SHP77 treated with DMSO at 0.1 percent for 48 hours (cell line): Measurements from ENCODE around the gene KPNA1.
"Not testable (repeated sequence)": the region's sequence is repeated elsewhere in the genome, so short reads cannot be mapped to it uniquely, and the experiment has no call there.

Experiments
- DNase-seq: peaks from one replicate; lab custom pipeline; 2025; lab: John Stamatoyannopoulos, UW

Gene KPNA1

DNA sequence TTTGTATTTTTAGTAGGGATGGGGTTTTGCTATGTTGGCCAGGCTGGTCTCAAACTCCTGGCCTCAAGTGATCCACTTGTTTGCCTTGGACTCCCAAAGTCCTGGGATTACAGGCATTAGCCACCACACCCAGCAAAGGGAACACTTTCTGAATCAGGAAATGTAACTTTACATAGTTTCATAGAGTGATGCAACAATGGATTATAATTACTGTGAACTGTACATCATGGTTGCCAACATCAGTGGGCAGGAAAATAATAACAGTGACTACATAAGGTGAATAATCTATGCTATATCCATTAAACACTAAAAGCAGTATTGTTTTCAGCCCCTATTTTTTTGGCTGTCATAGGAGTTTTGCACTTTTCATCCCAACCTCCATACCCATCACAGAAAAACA lies 5.0 kb upstream of the KPNA1 start:
- DNase-seq = no peak

GRCh38 chr3:122516846-122517360 lies 2.2 kb upstream of the KPNA1 start:
- DNase-seq = no peak

- no peak for DNase-seq
Observed at GRCh38 chr3:122515870-122516269, 1.1 kb upstream of the KPNA1 start.

DNA sequence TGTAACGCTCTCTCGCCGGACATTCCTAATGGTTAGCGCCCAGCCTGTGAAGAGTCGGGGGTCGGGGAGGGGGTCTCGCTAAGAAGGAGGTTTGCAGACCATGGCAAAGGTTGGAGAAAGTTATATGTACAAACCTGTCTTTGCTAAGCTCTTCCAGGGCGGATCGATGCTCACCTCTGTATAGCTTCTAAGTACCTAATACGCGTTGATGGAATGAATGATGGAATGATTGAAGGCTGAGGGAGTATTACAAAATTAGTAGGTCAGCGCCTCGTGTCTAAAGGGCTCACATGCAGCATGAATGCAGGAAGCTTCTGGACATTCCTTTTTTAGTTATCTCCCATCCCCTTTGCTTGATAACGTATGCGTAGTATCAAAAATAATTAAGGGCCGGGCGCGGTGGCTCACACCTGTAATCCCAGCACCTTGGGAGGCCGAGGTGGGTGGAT lies 305 bp upstream of the KPNA1 start:
- DNase-seq = no peak

- no peak for DNase-seq
Observed at GRCh38 chr3:122513386-122514122, 1.2 kb downstream of the KPNA1 start.

DNA sequence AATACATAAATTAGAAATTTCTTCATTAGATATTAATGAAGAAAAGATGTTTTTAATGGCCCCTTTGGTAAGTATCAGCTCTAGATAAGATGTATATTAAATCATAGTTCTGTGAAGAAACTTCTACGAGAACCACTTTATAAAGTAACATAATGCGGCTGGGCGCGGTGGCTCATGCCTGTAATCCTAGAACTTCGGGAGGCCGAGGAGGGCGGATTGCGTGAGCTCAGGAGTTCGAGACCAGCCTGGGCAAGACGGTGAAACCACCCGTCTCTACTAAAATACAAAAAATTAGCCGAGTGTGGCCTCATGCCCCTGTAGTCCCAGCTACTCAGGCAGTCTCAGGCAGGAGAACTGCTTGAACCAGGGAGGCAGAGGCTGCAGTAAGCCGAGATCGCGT lies 2.5 kb downstream of the KPNA1 start:
- no peak for DNase-seq

DNA sequence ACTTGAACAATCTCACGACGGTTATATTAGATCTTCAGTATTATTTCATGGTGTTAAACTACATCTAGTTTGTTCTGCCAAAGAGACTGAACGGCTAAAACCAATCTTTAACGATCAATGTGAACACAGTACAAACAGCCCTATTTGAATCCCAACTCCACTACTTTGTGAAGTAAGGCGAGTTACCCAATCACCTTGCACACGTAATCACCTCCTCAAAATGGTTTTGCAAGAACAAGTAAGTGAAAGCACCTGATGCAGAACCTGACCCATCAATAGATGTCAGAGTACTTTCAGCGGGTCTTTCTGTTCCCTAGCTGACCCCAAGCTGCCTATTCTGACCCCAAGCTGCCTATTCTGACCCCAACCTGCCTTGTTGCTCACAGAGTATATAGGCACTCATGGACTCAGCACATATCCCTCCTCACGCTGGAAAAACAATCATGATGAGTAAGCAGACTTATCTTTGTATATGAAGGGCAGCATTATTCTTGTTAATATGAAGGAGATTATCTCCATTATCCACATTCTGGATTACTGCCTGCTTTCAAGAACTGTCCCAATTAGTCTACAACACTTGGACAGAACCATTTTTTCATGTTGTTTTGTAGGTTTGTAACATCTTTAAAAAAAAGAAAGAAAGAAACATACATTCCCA lies 3.7 kb downstream of the KPNA1 start:
- DNase-seq = no peak

- not testable (repeated sequence) for DNase-seq
Observed at GRCh38 chr3:122508944-122509343, 5.8 kb downstream of the KPNA1 start.

GRCh38 chr3:122508135-122508914 lies 6.4 kb downstream of the KPNA1 start:
- no peak for DNase-seq

GRCh38 chr3:122506450-122506849 lies 8.3 kb downstream of the KPNA1 start:
- DNase-seq = no peak

DNA sequence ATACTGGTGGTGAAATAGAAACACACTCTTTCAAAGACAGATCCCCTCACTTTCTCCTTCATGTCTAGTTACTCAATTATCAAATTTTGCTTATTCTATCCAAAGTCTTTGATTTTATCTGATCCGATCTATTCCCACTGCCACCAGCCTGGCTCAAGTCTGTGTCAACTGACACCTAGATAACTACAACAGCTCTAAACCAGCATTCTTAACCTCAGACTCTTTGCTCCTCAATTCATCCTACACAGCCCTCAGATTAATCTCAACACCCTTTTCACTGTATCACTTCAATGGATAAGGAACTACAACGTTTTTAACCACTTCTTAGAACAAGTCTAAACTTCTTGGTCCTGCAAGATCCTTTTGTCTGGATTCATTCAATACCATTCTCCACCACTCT lies 9.1 kb downstream of the KPNA1 start:
- no peak for DNase-seq

- no peak for DNase-seq
Observed at GRCh38 chr3:122502941-122503340, 11.8 kb downstream of the KPNA1 start.

- no peak for DNase-seq
Observed at GRCh38 chr3:122502139-122502538, 12.6 kb downstream of the KPNA1 start.

GRCh38 chr3:122500964-122501363 lies 13.8 kb downstream of the KPNA1 start:
- not testable (repeated sequence) for DNase-seq

DNA sequence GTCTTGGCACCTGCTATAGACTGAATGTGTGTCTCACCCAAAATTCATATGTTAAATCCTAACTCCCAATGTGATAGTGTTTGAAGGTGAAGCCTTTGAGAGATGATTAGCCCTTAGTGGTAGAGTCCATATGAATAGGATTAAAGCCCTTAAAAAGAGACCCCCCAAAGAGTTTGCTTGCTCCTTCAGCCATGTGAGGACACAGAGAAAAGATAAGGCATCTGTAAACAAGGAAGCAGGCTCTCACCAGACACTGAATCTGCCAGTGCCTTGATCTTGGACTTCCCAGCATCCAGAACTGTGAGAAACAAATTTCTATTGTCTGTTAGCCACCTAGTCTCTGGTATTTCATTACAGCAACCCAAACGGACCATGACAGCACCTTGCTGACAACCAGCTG lies 16.6 kb downstream of the KPNA1 start:
- DNase-seq = no peak

GRCh38 chr3:122497425-122497824 lies 17.3 kb downstream of the KPNA1 start:
- no peak for DNase-seq

- no peak for DNase-seq
Observed at GRCh38 chr3:122496508-122496907, 18.2 kb downstream of the KPNA1 start.

DNA sequence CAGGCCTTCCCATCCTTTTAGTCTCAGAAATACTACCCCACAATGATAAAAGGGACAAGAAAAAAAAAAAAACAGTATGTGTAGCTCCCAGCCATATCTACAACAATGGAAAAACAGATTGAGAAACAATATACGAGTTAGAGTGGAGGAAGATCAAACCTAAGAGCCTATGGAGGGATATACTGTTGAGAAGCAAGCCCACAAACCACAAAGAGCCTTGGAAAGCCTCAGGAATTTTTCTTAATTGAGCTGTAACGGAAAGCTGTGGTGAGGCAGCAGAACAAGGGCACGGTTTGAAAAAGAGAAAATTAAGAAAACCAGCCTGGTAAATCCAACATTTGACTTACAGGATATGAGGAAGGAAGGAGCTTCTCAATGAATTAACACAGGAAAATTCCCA lies 21.4 kb downstream of the KPNA1 start:
- DNase-seq = no peak

DNA sequence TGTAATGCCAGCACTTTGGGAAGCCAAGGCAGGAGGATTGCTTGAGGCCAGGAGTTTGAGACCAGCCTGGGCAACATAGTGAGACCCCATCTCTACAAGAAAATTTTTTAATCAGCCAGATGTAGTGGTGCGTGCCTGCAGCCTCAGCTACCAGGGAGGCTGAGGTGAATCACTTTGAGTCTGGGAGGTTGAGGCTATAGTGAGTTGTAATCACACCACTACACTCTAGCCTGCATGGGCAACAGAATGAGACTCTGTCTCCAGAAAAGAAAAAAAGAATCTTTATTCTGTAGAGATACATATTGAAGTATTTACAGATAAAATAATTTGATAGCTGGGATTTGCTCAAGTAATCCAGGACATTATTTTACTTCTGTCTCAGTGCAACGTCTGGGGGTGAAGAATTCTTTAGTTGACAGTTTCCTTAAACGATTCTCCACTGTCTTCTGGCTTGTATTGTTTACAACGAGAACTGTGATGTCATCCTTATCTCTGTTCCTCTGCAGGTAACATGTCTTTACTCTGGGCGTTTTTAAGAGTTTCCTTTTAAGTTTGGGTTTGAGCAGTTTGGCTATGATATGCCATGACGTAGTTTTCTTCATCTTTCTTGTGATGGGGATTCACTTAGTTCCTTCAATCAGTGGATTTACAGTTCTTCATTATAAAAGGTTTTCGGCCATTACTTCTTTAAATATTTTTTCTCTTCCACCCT lies 26.3 kb downstream of the KPNA1 start:
- DNase-seq = no peak

GRCh38 chr3:122484985-122485384 lies 29.8 kb downstream of the KPNA1 start:
- no peak for DNase-seq

DNA sequence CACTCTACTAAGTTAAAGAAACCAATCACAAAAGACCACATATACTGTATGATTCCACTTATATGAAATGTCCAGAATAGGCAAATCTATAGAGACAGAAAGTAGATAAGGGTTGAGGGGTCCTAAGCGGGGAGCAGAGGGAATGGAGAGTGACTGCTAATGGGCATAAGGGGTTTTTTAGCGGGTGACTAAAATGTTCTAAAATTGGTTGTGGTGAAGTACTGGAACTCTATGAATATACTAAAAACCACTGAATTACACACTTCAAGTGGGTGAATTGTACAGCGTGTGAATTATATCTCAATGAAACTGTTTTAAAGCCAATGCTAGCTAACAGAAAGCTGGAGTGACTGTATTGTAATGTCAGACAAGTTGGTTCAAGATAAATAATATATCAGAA lies 33.3 kb downstream of the KPNA1 start:
- DNase-seq = no peak

DNA sequence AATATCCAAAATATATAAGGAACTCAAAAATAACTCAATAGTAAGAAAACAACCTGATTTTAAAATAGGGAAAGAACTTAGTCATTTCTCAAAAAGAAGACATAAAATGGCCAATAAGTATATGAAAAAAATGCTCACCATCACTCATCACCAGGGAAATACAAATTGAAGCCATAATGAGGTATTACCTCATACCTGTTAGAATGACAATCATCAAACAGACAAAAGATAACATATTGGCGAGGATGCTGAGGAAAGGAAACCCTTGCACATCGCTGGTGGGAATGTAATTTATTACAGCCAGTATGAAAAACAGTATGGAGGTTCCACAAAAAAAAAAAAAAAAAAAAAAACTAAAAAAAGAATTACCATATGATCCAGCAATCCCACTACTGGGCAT lies 38.2 kb downstream of the KPNA1 start:
- DNase-seq = no peak
